ENCODE results near the gene DDX20.

DNA sequence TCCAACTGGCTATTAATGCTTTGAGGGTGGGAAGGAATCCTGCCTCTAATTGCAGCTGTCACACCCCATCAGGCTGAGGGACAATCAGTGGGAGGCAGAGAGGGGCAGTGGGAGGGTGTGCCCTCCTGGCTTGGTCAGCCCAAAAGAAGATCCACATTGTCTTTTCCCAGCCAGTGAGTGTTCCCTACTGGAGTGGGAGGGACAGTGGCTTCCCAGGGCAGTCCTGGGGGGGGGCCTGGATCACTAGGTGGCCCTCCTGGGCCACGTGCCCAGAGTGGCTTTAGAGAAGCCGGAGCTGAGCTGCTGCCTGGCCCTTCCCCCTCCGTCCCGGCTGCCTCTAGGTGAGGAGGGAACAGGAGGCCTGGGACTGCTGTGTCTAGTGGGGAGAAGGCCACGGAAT is 30.5 kb upstream of the DDX20 start:
- TF ChIP-seq POLR2A (IDR thresholded peaks at IDR 0.05; ENCODE audit: low read length), result no peak
- no peak for TF ChIP-seq GATA1 (IDR thresholded peaks at IDR 0.05; ENCODE audit: low read depth, low read length)

All from erythroblast (primary cell).